GM18873 (cell line): ENCODE results near the gene TMEM259.
"Not testable (repeated sequence)": the region's sequence is repeated elsewhere in the genome, so short reads cannot be mapped to it uniquely, and the experiment has no call there.

Experiments
- ATAC-seq: cut with Tn5 transposase; IDR thresholded peaks from one replicate; pipeline ENCODE4 v1.9.1; 2021; ENCODE audit warnings: mild to moderate bottlenecking, moderate library complexity, moderate number of reproducible peaks; ENCODE audit not compliant: unreplicated experiment, low FRiP score

The TMEM259 gene

GRCh38 chr19:1040476-1041271 lies 19.8 kb upstream of the TMEM259 start:
- peak; percentile 33 for ATAC-seq

GRCh38 chr19:1039646-1040475 lies 18.9 kb upstream of the TMEM259 start, which contains the start of gene ABCA7:
TSS of gene ABCA7 (plus strand) at chr19:1040107. CDS start at chr19:1041362, 1,255 bp downstream.
- peak; percentile 63 for ATAC-seq

- ATAC-seq = no peak
These were observed 18.2 kb upstream of the TMEM259 start for GRCh38 chr19:1038978-1039645.

DNA sequence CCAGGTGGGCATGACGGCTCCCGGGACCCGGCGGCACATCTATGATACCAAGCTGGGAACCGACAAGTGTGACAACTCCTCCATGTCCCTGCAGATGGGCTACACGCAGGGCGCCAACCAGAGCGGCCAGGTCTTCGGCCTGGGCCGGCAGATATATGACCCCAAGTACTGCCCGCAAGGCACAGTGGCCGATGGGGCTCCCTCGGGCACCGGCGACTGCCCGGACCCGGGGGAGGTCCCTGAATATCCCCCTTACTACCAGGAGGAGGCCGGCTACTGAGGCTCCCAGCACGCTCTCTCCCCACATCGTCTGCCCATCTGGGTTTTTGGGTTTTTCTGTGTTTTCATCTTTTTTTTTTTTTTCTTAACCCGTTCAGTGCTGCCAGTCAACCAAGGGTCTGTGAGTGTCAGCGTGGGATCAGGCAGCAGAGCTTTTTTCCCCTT lies 16.7 kb upstream of the TMEM259 start:
- ATAC-seq = no peak

DNA sequence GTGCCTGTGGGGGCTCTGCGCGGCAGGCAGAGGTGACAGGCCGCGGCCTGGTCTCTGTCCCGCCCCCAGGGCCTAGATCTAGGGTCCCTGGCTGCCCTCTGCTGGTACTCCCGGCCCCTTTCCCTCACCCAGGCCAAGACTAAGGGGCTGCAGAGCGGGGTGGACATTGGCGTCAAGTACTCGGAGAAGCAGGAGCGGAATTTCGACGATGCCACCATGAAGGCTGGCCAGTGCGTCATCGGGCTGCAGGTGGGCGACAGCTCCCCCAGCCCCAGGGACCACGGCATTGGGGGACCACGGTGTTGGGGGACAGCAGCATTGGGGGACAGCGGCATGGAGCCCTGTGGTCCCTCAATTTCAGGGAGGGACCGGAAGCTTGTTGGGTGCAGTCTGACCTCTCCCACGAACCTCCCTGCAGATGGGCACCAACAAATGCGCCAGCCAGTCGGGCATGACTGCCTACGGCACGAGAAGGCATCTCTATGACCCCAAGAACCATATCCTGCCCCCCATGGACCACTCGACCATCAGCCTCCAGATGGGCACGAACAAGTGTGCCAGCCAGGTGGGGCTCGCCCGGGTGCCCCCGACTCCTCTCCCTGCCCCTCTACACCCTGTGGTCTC lies 15.2 kb upstream of the TMEM259 start:
- ATAC-seq = no peak

DNA sequence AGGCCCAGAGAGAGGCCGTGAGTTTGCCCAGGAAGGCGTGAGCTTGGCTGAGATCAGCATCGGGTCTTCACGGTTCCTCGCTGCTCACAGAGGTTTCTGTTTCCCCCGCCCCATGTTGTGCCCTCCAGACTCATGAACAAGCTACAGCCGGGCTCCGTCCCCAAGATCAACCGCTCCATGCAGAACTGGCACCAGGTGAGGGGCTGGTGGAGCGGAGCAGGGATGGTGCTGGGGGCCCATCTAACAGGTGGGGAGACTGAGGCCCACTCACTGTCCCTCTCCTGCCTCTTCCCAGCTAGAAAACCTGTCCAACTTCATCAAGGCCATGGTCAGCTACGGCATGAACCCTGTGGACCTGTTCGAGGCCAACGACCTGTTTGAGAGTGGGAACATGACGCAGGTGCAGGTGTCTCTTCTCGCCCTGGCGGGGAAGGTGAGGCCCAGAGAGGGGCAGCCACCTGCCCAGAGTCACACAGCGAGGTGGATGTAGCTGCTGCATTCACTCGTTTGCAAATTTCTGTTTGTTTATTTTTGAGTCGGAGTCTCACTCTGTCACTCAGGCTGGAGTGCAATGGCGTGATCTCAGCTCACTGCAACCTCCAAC lies 11.4 kb upstream of the TMEM259 start:
- no peak for ATAC-seq

- no peak for ATAC-seq
These were observed 7.4 kb upstream of the TMEM259 start for GRCh38 chr19:1028062-1028926.

DNA sequence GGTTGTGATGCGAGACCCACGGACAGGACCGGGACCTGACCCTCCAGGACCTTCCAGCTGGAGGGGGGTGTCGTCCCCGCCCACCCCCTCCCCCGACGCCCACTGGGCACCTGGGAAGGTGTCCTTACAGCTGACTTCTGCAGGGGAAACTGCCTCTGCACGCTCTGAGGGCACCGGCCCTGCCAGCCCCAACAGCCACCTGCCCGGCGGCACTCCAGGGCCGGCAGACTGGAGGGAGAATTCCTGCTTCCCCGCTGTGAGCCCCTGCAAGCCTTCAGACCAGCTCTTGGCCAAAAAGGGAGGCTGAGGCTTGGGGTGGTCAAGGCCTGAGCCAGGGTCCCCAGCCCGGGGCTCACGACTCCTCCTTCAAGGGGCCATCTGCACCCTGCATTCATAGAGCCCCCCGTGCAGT lies 6.7 kb upstream of the TMEM259 start:
- ATAC-seq = no peak

DNA sequence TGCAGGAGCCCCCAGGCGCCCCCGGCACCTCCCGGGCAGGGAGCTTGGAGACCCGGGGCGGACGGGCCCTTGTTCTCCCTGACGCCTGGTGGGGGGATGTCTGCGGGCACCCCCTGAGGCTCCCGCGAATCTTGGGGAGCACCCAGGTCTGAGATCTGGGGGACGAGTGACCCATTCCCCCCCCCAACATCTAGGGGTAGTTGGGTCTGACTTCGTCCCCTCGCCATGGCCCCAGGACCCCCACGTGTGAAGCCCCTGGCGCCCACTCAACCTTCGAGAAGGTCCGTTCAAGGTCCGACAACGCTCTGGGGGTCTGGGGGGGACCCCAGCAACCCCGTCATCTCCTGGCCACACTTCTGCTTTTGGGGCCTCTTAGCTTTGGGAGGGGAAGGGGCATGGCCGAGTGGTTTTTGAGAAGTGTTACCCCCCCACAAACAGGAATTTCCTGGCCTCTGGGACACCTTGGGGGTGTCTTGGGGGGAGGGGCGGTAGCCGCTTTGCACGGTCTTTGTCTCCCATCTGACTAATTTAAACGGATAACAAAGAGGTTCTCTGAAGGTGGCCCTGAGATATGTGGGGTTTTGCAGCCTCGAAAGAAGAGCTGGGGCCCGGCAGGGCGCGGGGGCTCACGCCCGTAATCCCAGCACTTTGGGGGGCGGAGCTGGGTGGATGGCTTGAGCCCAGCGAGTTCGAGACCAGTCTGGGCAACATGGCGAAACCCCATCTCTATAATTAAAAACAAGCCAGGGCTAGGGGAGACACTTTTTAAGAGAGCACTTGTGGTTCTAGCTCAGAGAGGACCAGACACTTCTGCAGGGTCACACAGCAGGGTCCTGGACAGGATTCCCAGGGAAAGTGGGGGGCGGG lies 6.1 kb upstream of the TMEM259 start:
- no peak for ATAC-seq

- no peak for ATAC-seq
These were observed 5.2 kb upstream of the TMEM259 start, which contains the start of gene CNN2 for GRCh38 chr19:1025960-1026782. TSS of gene CNN2 (plus strand) at chr19:1026608. CDS start at chr19:1026662, 54 bp downstream.

- ATAC-seq = not testable (repeated sequence)
These were observed 4.2 kb upstream of the TMEM259 start for GRCh38 chr19:1025080-1025479.

- ATAC-seq = not testable (repeated sequence)
These were observed 2.9 kb upstream of the TMEM259 start for GRCh38 chr19:1023883-1024188.

DNA sequence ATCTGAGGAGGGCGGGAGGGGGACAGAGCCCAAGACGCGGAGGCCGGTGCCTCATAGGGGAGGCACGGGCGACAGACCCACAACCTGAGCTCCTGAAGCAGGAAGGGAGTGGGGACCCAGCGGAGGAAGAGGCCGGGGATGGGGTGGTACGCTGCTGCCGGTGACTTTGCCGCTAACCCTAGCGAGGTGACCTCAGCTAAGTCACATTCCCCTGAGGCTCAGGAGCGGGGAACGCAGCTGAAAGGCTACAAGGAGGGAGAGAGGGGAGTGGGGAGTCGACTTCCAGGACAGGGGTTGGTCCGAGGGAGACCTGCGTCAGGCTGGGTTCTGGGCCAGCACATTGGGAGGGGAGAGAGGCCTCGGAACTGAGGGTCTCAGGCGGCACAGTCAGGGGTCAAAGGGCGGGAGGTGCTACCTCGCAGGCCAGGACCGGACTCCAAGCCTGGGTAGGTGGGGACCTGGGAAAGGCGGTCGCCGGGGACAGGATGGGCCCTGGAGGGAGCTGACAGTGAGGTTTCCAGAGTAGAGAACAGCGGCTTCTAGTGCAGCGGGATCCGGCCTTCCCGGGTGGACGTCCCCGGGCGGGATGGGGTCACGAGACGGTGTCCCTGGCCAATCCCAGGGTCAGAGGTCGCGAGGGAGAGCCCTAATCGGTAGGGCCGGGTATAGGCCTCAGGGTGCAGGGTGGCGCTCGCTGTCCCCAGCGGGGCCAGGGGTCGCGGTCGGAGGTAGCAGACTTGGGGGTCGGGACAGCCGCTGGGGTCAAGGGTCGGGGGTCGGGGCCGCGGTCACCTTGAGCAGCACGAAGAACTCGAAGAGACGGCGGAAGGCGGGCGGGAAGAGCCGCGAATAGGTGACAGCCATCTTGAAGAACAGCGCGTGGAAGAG lies 699 bp downstream of the TMEM259 start:
- ATAC-seq = no peak

DNA sequence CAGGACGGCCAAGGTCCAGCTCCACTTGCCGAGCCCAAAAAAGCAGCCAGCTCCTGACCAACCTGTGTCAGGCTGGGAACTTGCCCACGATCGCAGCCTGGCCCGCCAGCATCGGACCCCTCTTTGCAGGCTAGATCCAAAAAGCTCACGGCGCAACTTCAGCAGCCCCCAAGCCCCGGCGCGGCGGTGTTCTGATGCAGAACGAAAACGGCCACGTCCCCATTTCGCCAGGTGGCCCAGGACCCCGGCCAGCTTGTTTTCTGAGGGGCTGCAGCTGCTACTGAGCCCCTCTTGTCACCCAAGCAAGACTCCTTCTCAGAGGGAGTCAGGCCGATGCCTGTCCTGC lies 1.3 kb downstream of the TMEM259 start:
- no peak for ATAC-seq

DNA sequence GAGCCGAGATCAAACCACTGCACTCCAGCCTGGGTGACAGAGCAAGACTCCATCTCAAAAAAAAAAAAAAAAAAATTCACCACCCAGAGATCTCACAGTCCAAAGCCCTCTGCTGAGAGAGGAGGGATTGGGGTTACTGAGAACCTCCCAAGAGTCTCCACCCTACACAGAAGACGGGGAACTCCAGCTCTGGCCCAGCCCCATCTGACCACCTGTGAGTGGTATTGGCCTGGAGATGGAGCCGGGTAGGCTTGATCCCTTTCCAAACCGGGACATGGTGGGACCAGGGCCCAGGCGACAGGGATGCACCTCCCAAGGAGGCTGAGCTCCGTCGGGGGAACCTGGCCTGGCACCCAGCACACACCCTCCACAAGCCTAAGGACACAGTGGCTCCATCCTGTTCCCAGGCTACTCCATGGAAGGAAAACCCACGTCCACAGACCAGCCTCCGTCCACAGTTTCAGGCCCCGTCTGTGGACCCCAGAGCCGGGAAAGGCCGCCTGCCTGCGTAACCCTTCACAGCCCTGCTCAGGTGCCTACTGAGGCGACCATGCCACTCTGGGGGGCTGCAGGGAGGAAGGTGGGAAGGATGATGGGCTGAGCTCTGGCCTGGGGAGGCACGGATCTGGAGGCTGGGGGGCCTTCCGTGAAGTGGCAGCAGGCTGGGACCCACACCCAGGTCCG lies 1.8 kb downstream of the TMEM259 start:
- no peak for ATAC-seq

GRCh38 chr19:1018393-1018792 lies 2.5 kb downstream of the TMEM259 start:
- no peak for ATAC-seq
